HL-60 (cell line): Measurements from ENCODE around the gene KRTAP5-6.

Experiments
- DNase-seq, 2 experiments: peaks; one replicate each; pipeline ENCODE4 v3.0.0-alpha.2; 2010 to 2020; ENCODE audit warnings: low read depth in 1 of 2, low spot score in 1 of 2
- H3K27ac ChIP-seq: fragments of 250-450 bp; sonication (Bioruptor Pico); replicated peaks from 2 replicates; pipeline ENCODE4 v1.5.1; 2020; ENCODE audit warnings: mild to moderate bottlenecking, moderate library complexity
- H3K27me3 ChIP-seq: fragments of 250-450 bp; sonication (Bioruptor Pico); 2 replicates; pipeline ENCODE4 v1.5.1; 2021; ENCODE audit warnings: mild to moderate bottlenecking, moderate library complexity; ENCODE audit not compliant: insufficient read depth, poor library complexity, severe bottlenecking
- H3K4me3 ChIP-seq: replicated peaks from 2 replicates; pipeline ENCODE4 v1.5.1; 2011; ENCODE audit warnings: mild to moderate bottlenecking, control low read depth, low read length; ENCODE audit not compliant: insufficient read depth
- GABPA ChIP-seq: IDR thresholded peaks from 2 replicates; pipeline ENCODE4 v1.6.1; 2012; ENCODE audit warnings: low read depth
- POLR2AphosphoS5 ChIP-seq: IDR thresholded peaks from 2 replicates; pipeline ENCODE4 v1.6.1; 2012; ENCODE audit warnings: low read depth
- SPI1 ChIP-seq: IDR thresholded peaks from 2 replicates; pipeline ENCODE4 v1.6.1; 2012; ENCODE audit warnings: low read depth, mild to moderate bottlenecking, borderline replicate concordance
- TF ChIP-seq, protein P1 (sequence below): IDR thresholded peaks from one replicate; pipeline ENCODE4 v1.5.1; 2011; ENCODE audit warnings: low read length, control low read depth, inconsistent platforms; ENCODE audit not compliant: insufficient read depth
- TF ChIP-seq, protein P2 (sequence below): IDR thresholded peaks from 2 replicates; pipeline ENCODE4 v1.6.1; 2012; ENCODE audit warnings: low read depth; ENCODE audit not compliant: insufficient replicate concordance

The KRTAP5-6 gene

DNA sequence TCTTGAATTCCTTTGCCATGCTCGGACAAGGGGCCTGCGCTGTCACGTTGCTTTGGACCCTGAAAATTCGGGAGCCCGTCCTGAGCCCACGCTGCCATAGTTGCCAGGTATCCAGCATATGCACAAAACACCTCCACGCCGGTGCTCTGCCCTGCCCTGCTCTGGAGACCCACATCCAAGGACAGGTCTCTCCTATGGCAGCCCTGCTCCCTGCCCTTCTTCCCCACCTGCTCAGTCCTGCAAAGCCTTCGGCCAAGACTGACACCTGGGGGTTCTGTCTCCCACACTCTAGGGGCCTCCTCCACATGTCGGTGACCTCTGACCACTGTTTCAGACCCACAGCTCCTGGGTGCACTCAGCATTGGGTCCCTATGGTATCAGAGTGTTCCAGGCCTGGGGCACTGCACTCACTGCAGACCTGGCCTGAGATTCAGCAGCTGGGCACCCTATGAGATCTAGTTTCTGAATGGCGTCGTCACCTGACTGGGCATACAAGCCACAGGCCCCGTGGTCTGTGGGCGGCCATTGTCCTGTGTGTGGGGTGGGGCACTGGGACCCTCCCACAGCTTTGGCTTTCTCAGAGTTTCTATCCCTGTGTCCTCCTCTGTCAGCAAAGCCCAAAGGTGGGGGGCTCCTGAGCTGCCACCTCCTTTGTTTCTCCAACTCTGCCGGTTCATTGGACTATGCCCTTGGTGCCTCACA, 2.0 kb upstream of the KRTAP5-6 start:
- no peak overlapping the region for H3K27ac ChIP-seq
- no peak for TF ChIP-seq GABPA
- TF ChIP-seq SPI1: no peak
- TF ChIP-seq, protein P1, sequence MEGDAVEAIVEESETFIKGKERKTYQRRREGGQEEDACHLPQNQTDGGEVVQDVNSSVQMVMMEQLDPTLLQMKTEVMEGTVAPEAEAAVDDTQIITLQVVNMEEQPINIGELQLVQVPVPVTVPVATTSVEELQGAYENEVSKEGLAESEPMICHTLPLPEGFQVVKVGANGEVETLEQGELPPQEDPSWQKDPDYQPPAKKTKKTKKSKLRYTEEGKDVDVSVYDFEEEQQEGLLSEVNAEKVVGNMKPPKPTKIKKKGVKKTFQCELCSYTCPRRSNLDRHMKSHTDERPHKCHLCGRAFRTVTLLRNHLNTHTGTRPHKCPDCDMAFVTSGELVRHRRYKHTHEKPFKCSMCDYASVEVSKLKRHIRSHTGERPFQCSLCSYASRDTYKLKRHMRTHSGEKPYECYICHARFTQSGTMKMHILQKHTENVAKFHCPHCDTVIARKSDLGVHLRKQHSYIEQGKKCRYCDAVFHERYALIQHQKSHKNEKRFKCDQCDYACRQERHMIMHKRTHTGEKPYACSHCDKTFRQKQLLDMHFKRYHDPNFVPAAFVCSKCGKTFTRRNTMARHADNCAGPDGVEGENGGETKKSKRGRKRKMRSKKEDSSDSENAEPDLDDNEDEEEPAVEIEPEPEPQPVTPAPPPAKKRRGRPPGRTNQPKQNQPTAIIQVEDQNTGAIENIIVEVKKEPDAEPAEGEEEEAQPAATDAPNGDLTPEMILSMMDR: no peak
- TF ChIP-seq, protein P2, sequence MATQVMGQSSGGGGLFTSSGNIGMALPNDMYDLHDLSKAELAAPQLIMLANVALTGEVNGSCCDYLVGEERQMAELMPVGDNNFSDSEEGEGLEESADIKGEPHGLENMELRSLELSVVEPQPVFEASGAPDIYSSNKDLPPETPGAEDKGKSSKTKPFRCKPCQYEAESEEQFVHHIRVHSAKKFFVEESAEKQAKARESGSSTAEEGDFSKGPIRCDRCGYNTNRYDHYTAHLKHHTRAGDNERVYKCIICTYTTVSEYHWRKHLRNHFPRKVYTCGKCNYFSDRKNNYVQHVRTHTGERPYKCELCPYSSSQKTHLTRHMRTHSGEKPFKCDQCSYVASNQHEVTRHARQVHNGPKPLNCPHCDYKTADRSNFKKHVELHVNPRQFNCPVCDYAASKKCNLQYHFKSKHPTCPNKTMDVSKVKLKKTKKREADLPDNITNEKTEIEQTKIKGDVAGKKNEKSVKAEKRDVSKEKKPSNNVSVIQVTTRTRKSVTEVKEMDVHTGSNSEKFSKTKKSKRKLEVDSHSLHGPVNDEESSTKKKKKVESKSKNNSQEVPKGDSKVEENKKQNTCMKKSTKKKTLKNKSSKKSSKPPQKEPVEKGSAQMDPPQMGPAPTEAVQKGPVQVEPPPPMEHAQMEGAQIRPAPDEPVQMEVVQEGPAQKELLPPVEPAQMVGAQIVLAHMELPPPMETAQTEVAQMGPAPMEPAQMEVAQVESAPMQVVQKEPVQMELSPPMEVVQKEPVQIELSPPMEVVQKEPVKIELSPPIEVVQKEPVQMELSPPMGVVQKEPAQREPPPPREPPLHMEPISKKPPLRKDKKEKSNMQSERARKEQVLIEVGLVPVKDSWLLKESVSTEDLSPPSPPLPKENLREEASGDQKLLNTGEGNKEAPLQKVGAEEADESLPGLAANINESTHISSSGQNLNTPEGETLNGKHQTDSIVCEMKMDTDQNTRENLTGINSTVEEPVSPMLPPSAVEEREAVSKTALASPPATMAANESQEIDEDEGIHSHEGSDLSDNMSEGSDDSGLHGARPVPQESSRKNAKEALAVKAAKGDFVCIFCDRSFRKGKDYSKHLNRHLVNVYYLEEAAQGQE: no peak
- TF ChIP-seq POLR2AphosphoS5: no peak
- no peak overlapping the region for H3K4me3 ChIP-seq

DNA sequence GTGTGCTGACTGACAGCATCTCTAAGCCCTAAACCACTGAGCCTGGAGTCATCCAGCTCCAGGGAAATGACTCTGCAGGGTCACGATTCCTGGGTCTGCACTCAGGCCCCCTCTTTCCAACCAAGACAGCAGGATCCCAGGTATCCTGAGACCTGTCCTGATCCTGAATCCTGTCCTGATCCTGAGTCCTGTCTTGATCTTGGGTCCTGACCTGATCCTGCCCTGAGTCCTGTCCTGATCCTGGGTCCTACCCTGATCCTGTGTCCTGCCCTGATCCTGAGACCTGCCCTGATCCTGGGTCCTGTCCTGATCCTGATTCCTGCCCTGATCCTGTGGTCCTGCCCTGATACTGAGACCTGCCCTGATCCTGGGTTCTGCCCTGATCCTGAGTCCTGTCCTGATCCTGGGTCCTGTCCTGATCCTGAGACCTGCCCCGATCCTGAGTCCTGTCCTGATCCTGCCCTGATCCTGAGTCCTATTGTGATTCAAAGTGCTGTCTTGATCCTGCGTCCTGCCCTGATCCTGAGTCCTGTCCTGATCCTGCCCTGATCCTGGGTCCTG, 1.4 kb upstream of the KRTAP5-6 start:
- DNase-seq: no peak
- Histone ChIP-seq H3K27me3 (peaks cover 16% of the 10 kb centered on the region), H3K4me3 (no peak overlapping the region), H3K27ac (no peak overlapping the region)
- TF ChIP-seq SPI1 (no peak), GABPA (no peak), POLR2AphosphoS5 (no peak)
- TF ChIP-seq, protein P1: no peak
- TF ChIP-seq, protein P2: no peak

More for the DNA sequence above, 2.0 kb upstream of the KRTAP5-6 start:
- H3K27me3 ChIP-seq: peaks cover 16% of the 10 kb centered on the region
- no peak for DNase-seq

DNA sequence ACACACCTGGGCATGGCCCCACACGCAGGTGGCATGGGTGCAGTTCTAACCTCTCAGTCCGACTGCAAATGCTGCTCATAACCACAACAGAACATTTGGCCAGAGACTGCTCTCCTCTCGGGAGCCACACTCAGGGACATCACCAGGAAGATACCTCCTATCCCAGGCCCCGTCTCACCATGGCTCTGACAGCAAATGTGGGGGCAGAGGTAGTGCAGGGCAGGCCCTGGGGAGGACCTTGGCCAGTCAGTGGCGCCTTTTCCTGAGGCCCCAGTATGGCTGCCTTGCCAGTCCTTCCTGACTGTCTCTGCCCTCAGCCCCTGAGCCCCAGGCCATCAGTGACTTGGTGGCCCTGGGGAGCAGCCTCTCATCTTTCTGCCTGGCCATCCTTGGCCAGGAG, 2.8 kb downstream of the KRTAP5-6 start:
- no peak for DNase-seq
- Histone ChIP-seq H3K4me3 (no peak overlapping the region), H3K27me3 (peaks cover 4% of the 10 kb centered on the region), H3K27ac (no peak overlapping the region)
- no peak for TF ChIP-seq POLR2AphosphoS5
- TF ChIP-seq SPI1: no peak
- no peak for TF ChIP-seq GABPA
- TF ChIP-seq, protein P2: no peak
- TF ChIP-seq, protein P1: no peak
